C4-2B (cell line): ENCODE results near the gene TDG.

Experiments used
- H3K27ac ChIP-seq: fragments of 450-650 bp; 2 replicates; pipeline ENCODE4 v1.5.1; 2017
- ZFX ChIP-seq: fragments of 450-650 bp; IDR thresholded peaks from 2 replicates; pipeline ENCODE4 v1.6.1; 2017
- TF ChIP-seq, protein P1 (sequence below): fragments of 450-650 bp; conservative IDR thresholded peaks from 2 replicates; pipeline ENCODE4 v1.5.1; 2017; ENCODE audit warnings: mild to moderate bottlenecking

Gene TDG

DNA sequence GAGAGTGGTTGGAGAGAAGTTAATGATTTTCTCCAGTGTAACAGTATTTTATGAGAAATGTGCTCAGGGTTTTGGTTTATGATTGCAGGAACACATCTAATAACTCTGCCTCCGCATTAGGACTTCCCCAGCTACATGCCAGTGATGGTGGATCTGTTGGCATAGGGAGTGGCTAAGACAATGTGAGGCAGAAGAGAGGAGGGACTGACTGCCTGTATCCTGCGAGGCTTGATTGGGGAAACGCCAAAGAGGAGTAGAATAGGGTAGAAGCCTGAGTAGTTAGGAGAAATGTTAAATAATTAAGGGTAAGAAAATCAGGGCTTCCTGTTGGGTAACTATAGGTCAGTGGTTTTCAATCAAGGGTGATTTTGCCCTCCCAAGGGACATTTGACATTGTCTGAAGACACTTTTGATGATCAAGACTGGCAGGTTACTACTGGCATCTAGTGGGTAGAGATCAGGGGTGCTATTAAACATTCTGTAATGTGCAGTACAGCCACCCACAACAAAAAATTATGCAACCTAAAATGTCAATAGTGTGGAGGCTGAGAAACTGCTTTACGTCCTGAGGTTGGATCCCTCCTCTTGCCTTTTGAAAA is 12.8 kb downstream of the TDG start:
- TF ChIP-seq ZFX = no peak
- H3K27ac ChIP-seq = no peak overlapping the region

DNA sequence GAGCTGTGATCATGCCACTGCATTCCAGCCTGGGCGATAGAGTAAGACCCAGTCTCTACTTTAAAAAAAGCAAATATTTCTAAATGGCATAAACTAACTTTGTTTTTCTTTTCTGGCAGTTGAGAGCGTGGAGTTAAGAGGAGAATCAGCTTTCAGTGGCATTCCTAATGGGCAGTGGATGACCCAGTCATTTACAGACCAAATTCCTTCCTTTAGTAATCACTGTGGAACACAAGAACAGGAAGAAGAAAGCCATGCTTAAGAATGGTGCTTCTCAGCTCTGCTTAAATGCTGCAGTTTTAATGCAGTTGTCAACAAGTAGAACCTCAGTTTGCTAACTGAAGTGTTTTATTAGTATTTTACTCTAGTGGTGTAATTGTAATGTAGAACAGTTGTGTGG is 21.2 kb downstream of the TDG start:
- H3K27ac ChIP-seq = no peak overlapping the region
- TF ChIP-seq ZFX = no peak
- TF ChIP-seq, protein P1, sequence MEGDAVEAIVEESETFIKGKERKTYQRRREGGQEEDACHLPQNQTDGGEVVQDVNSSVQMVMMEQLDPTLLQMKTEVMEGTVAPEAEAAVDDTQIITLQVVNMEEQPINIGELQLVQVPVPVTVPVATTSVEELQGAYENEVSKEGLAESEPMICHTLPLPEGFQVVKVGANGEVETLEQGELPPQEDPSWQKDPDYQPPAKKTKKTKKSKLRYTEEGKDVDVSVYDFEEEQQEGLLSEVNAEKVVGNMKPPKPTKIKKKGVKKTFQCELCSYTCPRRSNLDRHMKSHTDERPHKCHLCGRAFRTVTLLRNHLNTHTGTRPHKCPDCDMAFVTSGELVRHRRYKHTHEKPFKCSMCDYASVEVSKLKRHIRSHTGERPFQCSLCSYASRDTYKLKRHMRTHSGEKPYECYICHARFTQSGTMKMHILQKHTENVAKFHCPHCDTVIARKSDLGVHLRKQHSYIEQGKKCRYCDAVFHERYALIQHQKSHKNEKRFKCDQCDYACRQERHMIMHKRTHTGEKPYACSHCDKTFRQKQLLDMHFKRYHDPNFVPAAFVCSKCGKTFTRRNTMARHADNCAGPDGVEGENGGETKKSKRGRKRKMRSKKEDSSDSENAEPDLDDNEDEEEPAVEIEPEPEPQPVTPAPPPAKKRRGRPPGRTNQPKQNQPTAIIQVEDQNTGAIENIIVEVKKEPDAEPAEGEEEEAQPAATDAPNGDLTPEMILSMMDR = no peak

DNA sequence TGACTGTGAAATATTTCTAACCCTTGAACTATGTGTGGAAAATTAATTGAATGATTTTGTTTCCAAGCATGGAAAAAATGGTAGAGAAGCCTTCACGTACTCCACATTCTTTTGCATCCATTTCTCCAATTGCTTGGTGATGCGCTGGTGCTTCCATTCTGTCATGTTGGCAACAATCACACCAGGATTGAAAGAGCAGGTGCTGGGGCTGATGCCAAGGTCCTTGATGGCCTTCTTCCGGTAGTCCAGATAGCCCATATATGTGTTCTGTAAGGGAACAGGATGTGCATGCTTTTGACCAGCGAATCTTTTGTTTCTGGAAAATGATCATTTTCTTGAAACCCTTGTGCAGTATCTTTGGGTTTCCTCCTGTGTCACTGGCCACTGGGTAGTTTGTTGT is 28.6 kb downstream of the TDG start:
- H3K27ac ChIP-seq = no peak overlapping the region
- no peak for TF ChIP-seq ZFX
- TF ChIP-seq, protein P1 = no peak

DNA sequence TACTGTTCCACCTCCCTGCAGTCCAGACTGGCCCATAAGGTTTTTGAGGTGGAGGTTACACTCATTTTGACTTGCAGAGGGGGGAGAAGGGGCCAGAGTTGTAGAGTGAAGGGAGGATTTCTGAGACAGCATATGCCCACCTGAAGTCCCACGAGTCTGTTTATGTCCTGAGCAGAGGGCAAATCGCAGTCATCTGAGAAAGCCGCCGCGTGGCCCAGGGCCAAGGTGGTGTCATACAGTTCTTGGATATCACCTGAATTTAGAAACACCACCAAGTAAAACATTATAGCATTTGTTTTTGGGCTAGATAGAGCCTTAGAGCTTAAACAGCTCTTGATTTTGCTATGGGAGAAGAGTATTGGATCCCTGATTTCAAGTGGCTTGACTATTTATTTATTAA is 30.9 kb downstream of the TDG start:
- no peak for TF ChIP-seq ZFX
- TF ChIP-seq, protein P1 = no peak
- H3K27ac ChIP-seq = no peak overlapping the region

DNA sequence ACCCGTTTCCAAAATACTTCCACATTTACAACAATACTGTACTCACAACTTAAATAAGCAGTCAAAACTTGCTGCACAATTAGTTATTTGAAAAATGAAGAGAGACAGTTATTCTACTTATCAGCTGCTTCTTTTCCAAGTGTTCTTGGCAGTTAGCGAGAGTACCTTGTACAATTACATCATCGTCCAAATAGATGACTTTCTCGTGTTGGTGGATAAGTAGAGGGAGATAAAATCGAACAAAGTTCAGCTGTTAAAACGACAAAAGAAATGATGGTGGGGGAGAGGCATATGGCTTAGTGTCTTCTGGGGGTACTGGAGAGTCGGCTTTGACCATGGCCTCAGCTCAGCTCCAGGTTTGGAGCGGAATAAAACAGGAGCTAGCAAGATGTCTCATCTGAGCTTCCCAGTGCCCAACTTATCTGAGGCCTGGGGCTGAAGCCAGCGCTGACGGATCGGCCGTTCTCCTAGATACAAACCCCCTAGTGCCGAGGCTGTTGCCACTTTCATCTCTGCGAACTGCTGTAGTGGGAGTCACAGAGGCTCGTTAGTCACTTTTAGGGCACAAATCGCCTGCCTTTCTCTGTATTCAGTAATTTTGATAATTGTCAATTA is 31.7 kb downstream of the TDG start:
- TF ChIP-seq, protein P1 = no peak
- no peak for TF ChIP-seq ZFX
- no peak overlapping the region for H3K27ac ChIP-seq

DNA sequence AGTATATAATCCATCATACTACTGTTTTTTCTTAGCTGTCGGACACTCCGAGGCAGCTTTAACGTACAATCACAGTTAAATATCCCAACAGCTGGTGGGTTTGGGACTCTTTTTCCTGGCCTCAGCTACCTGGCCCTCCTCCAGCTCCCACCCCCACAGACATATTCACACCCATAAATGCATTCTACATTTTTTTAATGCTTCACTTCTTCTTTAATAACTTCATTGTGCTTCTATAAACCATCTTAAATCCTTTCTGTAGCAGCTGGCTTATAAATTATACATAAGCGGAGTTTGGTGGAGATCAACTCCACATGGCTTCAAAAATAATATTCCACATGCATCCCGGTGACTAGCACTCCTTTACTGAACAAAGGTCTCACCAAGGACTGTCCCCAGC is 33.3 kb downstream of the TDG start:
- TF ChIP-seq, protein P1 = no peak
- TF ChIP-seq ZFX = no peak
- no peak overlapping the region for H3K27ac ChIP-seq

DNA sequence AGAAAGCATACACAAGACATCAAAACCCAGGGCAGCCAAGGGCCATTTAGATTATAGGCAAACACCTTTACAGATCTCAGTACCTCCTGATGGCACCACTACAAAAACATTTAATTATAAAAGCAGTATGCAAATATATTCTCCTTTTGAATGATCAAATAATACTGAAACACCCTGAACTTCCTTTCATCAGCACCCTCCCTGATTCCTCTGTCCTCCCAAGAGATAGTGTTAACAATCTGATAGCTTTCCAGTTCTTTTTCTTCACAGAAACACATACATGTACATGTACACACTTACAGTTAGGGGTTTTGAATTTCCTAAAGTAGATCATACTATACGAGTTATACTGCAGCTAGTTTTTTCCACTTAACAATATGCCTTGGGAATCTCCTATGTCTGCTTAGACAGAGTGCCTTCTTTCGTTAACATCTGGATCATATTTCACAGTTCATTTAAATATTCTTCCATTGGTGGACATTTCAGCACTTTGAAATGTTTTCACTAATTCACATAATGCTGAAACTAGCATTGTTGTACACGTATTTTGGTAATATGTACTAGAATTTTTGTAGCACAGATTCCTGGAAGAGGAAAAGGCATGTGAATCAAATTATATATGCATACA is 35.2 kb downstream of the TDG start:
- TF ChIP-seq, protein P1 = no peak
- TF ChIP-seq ZFX = no peak
- no peak overlapping the region for H3K27ac ChIP-seq

DNA sequence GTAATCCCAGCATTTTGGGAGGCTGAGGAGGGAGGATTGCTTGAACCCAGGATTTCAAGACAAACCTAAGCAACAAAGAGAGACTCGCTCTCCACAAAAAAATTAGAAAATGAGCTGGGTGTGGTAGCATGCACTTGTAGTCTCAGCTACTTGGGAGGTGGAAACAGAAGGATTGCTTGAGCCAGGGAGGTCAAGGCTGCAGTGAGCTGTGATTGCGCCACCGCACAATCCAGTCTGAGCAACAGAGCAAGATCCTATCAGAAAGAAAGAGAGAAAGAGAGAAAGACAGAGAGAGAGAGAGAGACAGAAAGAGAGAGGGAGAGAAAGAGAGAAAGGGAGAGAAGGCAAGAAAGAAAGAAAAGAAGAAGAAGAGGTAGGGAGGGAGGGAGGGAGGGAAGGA is 37.0 kb downstream of the TDG start:
- TF ChIP-seq, protein P1 = no peak
- TF ChIP-seq ZFX = no peak
- no peak overlapping the region for H3K27ac ChIP-seq
